MM.1S (cell line): ENCODE results near the gene SLC25A39.
A peak's percentile ranks its signal among the peaks of the same experiment; 100 is the strongest.

Source experiments
- DNase-seq: peaks from one replicate; pipeline ENCODE4 v3.0.0-alpha.2; 2015
- H2AFZ ChIP-seq: fragments of 300-600 bp; sonication (generic); 2 replicates; pipeline ENCODE4 v1.6.0; 2016; ENCODE audit warnings: antibody characterized with exemption, low read length
- H3F3A ChIP-seq: fragments of 300-600 bp; sonication (generic); 2 replicates; pipeline ENCODE4 v1.6.1; 2016; ENCODE audit warnings: mild to moderate bottlenecking, antibody characterized with exemption, low read length, moderate library complexity, mixed read lengths; ENCODE audit not compliant: insufficient read depth
- H3K27ac ChIP-seq: fragments of 300-600 bp; sonication (generic); 2 replicates; pipeline ENCODE4 v1.5.1; 2016; ENCODE audit warnings: mild to moderate bottlenecking, low read length
- H3K27me3 ChIP-seq: fragments of 300-600 bp; sonication (generic); replicated peaks from 2 replicates; pipeline ENCODE4 v1.6.0; 2016; ENCODE audit warnings: low read length; ENCODE audit not compliant: insufficient read depth
- H3K36me3 ChIP-seq: fragments of 300-600 bp; sonication (generic); replicated peaks from 2 replicates; pipeline ENCODE4 v1.6.1; 2016; ENCODE audit warnings: mild to moderate bottlenecking, low read length, mixed read lengths; ENCODE audit not compliant: insufficient read depth
- H3K4me1 ChIP-seq: fragments of 300-600 bp; sonication (generic); 2 replicates; pipeline ENCODE4 v1.6.1; 2016; ENCODE audit warnings: low read length, mixed read lengths
- H3K4me2 ChIP-seq: fragments of 300-600 bp; sonication (generic); 2 replicates; pipeline ENCODE4 v1.6.0; 2016; ENCODE audit warnings: low read depth, low read length
- H3K4me3 ChIP-seq: fragments of 300-600 bp; sonication (generic); 2 replicates; pipeline ENCODE4 v1.5.1; 2016; ENCODE audit warnings: low read length, mixed read lengths
- H3K79me2 ChIP-seq: fragments of 300-600 bp; sonication (generic); 2 replicates; pipeline ENCODE4 v1.6.1; 2016; ENCODE audit warnings: mixed run types, low read length, mixed read lengths
- H3K9ac ChIP-seq: fragments of 300-600 bp; sonication (generic); 2 replicates; pipeline ENCODE4 v1.6.1; 2016; ENCODE audit warnings: low read length, mixed read lengths
- H3K9me2 ChIP-seq: fragments of 300-600 bp; sonication (generic); replicated peaks from 2 replicates; pipeline ENCODE4 v1.6.1; 2016; ENCODE audit warnings: mild to moderate bottlenecking, low read length, mixed read lengths; ENCODE audit not compliant: insufficient read depth
- H3K9me3 ChIP-seq: fragments of 300-600 bp; sonication (generic); replicated peaks from 2 replicates; pipeline ENCODE4 v1.6.1; 2016; ENCODE audit warnings: mild to moderate bottlenecking, low read length, mixed read lengths; ENCODE audit not compliant: insufficient read depth
- H4K20me1 ChIP-seq: fragments of 300-600 bp; sonication (generic); 2 replicates; pipeline ENCODE4 v1.6.1; 2016; ENCODE audit warnings: mild to moderate bottlenecking, low read length, moderate library complexity, mixed read lengths; ENCODE audit not compliant: insufficient read depth
- EZH2 ChIP-seq: fragments of 300-600 bp; sonication (generic); optimal IDR thresholded peaks from 2 replicates; pipeline ENCODE3; 2017; ENCODE audit warnings: low read depth, mild to moderate bottlenecking, antibody characterized with exemption, low read length, mixed read lengths
- EZH2phosphoT487 ChIP-seq: fragments of 300-600 bp; sonication (generic); IDR thresholded peaks from 2 replicates; pipeline ENCODE4 v1.6.1; 2018; ENCODE audit warnings: antibody characterized with exemption, low read length
- TF ChIP-seq, protein P1 (sequence below): fragments of 300-600 bp; sonication (generic); IDR thresholded peaks from 2 replicates; pipeline ENCODE4 v1.5.1; 2016; ENCODE audit warnings: antibody characterized with exemption, low read length, mixed read lengths

The SLC25A39 gene

DNA sequence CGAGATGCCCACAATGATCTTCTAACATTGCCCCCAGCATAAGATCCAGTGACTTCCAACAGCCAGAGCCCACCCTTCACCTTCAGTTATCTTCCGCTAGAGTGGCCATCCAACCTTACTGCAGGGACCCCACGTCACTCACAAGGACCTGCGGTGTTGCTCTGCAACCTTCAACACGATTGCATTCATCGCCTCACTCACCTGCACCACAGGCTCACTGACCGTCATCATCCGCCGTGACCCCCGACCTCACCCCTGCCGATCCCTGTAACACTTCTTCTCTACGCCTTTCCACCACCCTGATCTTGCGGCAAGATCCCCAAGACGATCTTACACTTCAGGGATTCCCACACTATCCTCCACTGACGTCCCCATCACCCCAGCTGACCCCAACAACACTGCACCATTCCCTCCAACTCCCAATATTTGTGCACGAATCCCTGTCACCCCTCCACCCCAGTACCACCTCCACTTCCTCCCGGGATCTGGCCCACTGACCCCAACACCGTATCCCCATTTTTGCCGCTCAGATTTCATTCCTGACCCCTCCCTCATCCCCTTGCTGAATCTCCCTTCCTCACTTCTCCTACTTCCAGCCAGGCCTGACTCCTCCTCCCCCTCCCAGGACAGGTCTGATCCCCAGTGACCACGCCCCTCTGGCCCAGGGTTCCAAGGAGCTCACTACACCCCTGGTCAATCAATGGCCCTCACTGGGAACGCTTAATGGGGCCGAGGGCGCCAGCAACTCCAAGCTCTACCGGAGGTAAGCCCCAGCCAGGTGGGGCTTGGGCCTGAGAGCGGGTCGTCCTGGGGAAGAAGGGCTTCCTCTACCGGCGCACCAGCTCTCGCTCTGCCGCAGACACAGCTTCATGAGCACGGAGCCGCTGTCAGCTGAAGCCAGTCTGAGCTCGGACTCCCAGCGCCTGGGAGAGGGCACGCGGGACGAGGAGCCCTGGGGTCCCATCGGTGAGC, 8.6 kb downstream of the SLC25A39 start:
- no peak overlapping the region for H3K27ac ChIP-seq
- no peak for DNase-seq
- no peaks in the 10 kb centered on the region for H3K4me1 ChIP-seq
- H3K4me2 ChIP-seq = no peak overlapping the region; the same call in 1 of the 2 replicates
- peaks cover 40% of the 10 kb centered on the region for H3K27me3 ChIP-seq
- TF ChIP-seq EZH2 = no peak
- TF ChIP-seq, protein P1, sequence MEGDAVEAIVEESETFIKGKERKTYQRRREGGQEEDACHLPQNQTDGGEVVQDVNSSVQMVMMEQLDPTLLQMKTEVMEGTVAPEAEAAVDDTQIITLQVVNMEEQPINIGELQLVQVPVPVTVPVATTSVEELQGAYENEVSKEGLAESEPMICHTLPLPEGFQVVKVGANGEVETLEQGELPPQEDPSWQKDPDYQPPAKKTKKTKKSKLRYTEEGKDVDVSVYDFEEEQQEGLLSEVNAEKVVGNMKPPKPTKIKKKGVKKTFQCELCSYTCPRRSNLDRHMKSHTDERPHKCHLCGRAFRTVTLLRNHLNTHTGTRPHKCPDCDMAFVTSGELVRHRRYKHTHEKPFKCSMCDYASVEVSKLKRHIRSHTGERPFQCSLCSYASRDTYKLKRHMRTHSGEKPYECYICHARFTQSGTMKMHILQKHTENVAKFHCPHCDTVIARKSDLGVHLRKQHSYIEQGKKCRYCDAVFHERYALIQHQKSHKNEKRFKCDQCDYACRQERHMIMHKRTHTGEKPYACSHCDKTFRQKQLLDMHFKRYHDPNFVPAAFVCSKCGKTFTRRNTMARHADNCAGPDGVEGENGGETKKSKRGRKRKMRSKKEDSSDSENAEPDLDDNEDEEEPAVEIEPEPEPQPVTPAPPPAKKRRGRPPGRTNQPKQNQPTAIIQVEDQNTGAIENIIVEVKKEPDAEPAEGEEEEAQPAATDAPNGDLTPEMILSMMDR = no peak
- TF ChIP-seq EZH2phosphoT487 = no peak
- H3K9ac ChIP-seq = no peak overlapping the region
- H2AFZ ChIP-seq = no peak overlapping the region
- no peaks in the 10 kb centered on the region for H3K9me2 ChIP-seq
- H3K36me3 ChIP-seq = no peaks in the 10 kb centered on the region
- H3K4me3 ChIP-seq = 0 out of 2 replicates have a peak overlapping the region, but pooled peaks have one; percentile 10
- no peaks in the 10 kb centered on the region for H4K20me1 ChIP-seq
- 0 out of 2 replicates have a peak, but pooled peaks cover 4% of the 10 kb centered on the region for H3F3A ChIP-seq
- H3K9me3 ChIP-seq = no peaks in the 10 kb centered on the region
- H3K79me2 ChIP-seq = no peaks in the 10 kb centered on the region

DNA sequence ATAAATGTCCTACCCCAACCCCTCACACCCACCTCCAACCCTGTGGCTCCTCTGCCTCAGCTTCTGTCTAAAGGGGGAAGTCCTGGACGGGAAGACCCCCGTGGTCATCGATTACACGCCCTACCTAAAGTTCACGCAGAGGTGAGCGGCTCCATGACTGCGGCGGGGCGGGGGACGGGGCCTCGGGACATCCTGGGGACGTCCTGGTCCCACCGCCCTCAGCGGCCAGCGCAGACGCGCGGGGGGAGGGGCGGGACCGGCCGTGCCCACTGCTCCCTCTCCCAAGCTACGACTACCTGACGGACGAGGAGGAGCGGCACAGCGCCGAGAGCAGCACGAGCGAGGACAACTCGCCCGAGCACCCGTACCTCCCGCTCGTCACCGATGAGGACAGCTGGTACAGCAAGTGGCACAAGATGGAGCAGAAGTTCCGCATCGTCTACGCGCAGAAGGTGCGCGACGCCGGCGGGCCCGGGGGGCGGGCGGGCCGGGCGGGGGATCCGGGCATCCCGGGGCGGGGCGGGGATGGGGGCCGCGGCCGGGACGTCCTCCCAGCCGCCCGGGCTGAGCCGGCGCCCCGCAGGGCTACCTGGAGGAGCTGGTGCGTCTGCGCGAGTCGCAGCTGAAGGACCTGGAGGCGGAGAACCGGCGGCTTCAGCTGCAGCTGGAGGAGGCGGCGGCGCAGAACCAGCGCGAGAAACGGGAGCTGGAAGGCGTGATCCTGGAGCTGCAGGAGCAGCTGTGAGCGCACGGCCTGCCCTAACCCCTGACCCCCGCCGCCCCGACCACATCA, 9.6 kb downstream of the SLC25A39 start:
- Histone ChIP-seq H3K36me3 (no peaks in the 10 kb centered on the region), H3K4me2 (peak overlapping the region; percentile 24; the same call in 1 of the 2 replicates), H3K9ac (no peak overlapping the region), H3K9me3 (no peaks in the 10 kb centered on the region), H3K79me2 (no peaks in the 10 kb centered on the region), H3K9me2 (no peaks in the 10 kb centered on the region), H2AFZ (no peak overlapping the region), H3F3A (0 out of 2 replicates have a peak, but pooled peaks cover 4% of the 10 kb centered on the region), H3K4me1 (no peaks in the 10 kb centered on the region), H3K27ac (no peak overlapping the region), H3K27me3 (peaks cover 49% of the 10 kb centered on the region), H3K4me3 (0 out of 2 replicates have a peak overlapping the region, but pooled peaks have one; percentile 10), H4K20me1 (no peaks in the 10 kb centered on the region)
- TF ChIP-seq, protein P1 = no peak
- TF ChIP-seq EZH2 = no peak
- no peak for TF ChIP-seq EZH2phosphoT487
- DNase-seq = peak; percentile 27

DNA sequence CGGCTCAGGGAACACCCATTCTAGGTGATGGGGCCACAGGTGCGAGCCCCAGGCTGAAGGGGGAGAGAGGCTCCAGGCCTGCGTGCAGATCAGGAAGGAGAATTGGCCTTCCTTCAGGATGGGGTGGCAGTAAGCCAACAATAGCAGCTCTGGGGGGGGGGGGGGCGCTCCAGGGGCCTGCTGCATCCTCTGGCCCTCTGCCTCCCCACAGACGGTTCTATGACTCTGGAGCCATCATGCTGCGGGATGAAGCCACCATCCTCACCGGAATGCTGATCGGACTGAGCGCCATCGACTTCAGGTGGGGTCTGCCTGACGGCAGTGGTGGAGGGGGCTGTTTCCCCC, 10.1 kb downstream of the SLC25A39 start:
- Histone ChIP-seq H3K9ac (no peak overlapping the region), H4K20me1 (no peaks in the 10 kb centered on the region), H3K36me3 (no peaks in the 10 kb centered on the region), H3K9me2 (no peaks in the 10 kb centered on the region), H2AFZ (no peak overlapping the region), H3K27me3 (peaks cover 52% of the 10 kb centered on the region), H3K4me2 (no peak overlapping the region), H3K9me3 (no peaks in the 10 kb centered on the region), H3K27ac (no peak overlapping the region), H3K79me2 (no peaks in the 10 kb centered on the region), H3K4me3 (no peak overlapping the region), H3F3A (0 out of 2 replicates have a peak, but pooled peaks cover 3% of the 10 kb centered on the region), H3K4me1 (no peaks in the 10 kb centered on the region)
- TF ChIP-seq EZH2 (no peak), EZH2phosphoT487 (no peak)
- TF ChIP-seq, protein P1 = no peak
- no peak for DNase-seq
